ENCODE data around the gene SELENOI. TPM values are rescaled to one million over a fixed set of nuclear protein-coding genes. Genes with fewer than 3 reads are reported as not detected.
"Not testable (repeated sequence)": the region's sequence is repeated elsewhere in the genome, so short reads cannot be mapped to it uniquely, and the experiment has no call there.

Gene SELENOI
- total RNA-seq, 1 experiment from 2014 or later, result 11.6 TPM

GRCh38 chr2:26326514-26326913 is 19.4 kb upstream of the SELENOI start:
- peak; percentile 8 for DNase-seq (ENCODE audit: low read depth)

- no peak for DNase-seq (ENCODE audit: low read depth)
Observed at GRCh38 chr2:26327291-26328272, 18.4 kb upstream of the SELENOI start.

- DNase-seq (ENCODE audit: low read depth), result not testable (repeated sequence)
Observed at GRCh38 chr2:26329083-26329482, 16.9 kb upstream of the SELENOI start.

GRCh38 chr2:26330114-26330549 is 15.8 kb upstream of the SELENOI start:
- peak; percentile 87 for DNase-seq (ENCODE audit: low read depth)

- no peak for DNase-seq (ENCODE audit: low read depth)
Observed at GRCh38 chr2:26330604-26331003, 15.3 kb upstream of the SELENOI start.

- DNase-seq (ENCODE audit: low read depth), result not testable (repeated sequence)
Observed at GRCh38 chr2:26331321-26331720, 14.6 kb upstream of the SELENOI start.

GRCh38 chr2:26333293-26333692 is 12.7 kb upstream of the SELENOI start:
- no peak for DNase-seq (ENCODE audit: low read depth)

GRCh38 chr2:26335231-26335630 is 10.7 kb upstream of the SELENOI start:
- DNase-seq (ENCODE audit: low read depth), result no peak

GRCh38 chr2:26336719-26337118 is 9.2 kb upstream of the SELENOI start:
- no peak for DNase-seq (ENCODE audit: low read depth)

- no peak for DNase-seq (ENCODE audit: low read depth)
Observed at GRCh38 chr2:26337298-26337697, 8.6 kb upstream of the SELENOI start.

GRCh38 chr2:26340831-26341230 is 5.1 kb upstream of the SELENOI start:
- no peak for DNase-seq (ENCODE audit: low read depth)

GRCh38 chr2:26344581-26345282 is 1.2 kb upstream of the SELENOI start:
- peak; percentile 44 for DNase-seq (ENCODE audit: low read depth)

- no peak for DNase-seq (ENCODE audit: low read depth)
Observed at GRCh38 chr2:26345283-26345544, 729 bp upstream of the SELENOI start.

GRCh38 chr2:26346454-26347053 is 611 bp downstream of the SELENOI start, which contains the start of gene ADGRF3:
TSS of gene ADGRF3 (minus strand) at chr2:26346789. CDS start at chr2:26346234, 555 bp downstream.
- peak; percentile 71 for DNase-seq (ENCODE audit: low read depth)

- peak; percentile 8 for DNase-seq (ENCODE audit: low read depth)
Observed at GRCh38 chr2:26347286-26347865, 1.4 kb downstream of the SELENOI start.

- no peak for DNase-seq (ENCODE audit: low read depth)
Observed at GRCh38 chr2:26349690-26350089, 3.7 kb downstream of the SELENOI start.

- DNase-seq (ENCODE audit: low read depth), result no peak
Observed at GRCh38 chr2:26351375-26352090, 5.6 kb downstream of the SELENOI start.

GRCh38 chr2:26352892-26353291 is 6.9 kb downstream of the SELENOI start:
- DNase-seq (ENCODE audit: low read depth), result peak; percentile 71

GRCh38 chr2:26354469-26354868 is 8.5 kb downstream of the SELENOI start:
- not testable (repeated sequence) for DNase-seq (ENCODE audit: low read depth)

- DNase-seq (ENCODE audit: low read depth), result peak; percentile 96
Observed at GRCh38 chr2:26355038-26355995, 9.4 kb downstream of the SELENOI start.
